ENCODE measurements around the gene SBF2.
"Not testable (repeated sequence)": the region's sequence is repeated elsewhere in the genome, so short reads cannot be mapped to it uniquely, and the experiment has no call there.

The SBF2 gene

GRCh38 chr11:10017911-10018310, 276.1 kb downstream of the SBF2 start:
- DNase-seq (ENCODE audit: low read depth), result no peak

DNA sequence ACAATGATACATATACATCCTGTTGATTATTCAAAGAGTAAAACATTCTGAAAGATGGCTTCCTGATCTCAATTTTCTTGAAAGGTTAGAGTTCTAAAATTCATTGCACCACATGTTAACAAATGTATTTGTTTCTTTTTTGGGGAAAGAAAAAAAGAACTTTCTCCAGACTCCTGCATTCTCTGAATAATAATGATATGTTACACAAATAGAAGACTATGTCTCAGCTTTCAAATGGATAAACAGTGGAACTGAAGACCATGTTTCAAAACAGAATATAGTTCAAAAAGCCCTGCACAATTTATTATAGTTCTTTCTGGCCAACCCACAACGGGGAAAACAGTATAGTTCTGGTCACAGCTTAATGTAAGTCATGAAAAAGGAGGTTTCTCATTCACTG, 277.0 kb downstream of the SBF2 start:
- no peak for DNase-seq (ENCODE audit: low read depth)

DNA sequence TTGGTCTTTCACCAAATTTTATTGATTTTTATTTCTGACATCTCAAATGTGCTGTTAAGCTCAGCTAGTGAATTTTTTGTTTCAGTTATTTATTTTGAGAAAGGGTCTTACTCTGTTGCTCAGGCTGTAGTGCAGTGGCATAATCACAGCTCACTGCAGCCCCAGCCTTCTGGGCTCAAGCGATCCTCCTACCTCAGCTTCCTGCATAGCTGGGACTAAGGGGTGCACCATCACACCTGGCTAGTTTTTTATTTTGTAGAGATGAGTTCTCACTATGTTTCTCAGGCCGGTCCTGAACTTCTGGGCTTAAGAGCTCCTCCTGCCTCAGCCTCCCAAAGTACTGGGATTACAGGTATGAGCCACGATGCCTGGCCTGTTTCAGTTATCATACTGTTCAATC, 282.0 kb downstream of the SBF2 start:
- DNase-seq (ENCODE audit: low read depth), result no peak

- no peak for DNase-seq (ENCODE audit: low read depth)
Observed at GRCh38 chr11:10005955-10006525, 288.0 kb downstream of the SBF2 start.

DNA sequence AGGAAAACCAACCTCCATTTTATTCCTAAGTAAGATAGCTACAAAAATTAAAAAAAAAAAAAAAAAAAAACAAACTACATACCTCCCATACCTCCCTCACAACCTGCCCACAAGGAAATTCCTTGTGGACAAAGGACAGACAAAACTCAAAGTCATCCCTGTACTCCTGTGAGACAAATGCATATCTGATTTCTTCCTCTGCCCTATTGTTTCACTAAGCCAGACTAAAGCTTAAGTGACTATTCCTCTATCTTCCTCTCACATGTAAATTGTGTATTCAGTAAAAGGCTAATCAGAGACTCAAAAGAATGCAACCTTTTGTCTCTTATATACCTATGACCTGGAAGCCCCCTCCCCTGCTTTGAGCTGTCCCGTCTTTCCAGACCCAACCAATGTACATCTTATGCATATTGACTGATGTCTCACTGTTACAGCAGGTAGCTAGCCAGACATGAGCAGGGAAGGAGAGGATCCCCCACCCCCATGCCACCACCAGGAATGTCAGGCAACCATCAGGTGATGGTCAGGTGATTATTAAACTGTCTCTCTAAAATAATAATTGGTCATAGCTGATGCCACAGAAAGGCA, 289.4 kb downstream of the SBF2 start:
- DNase-seq (ENCODE audit: low read depth), result no peak

DNA sequence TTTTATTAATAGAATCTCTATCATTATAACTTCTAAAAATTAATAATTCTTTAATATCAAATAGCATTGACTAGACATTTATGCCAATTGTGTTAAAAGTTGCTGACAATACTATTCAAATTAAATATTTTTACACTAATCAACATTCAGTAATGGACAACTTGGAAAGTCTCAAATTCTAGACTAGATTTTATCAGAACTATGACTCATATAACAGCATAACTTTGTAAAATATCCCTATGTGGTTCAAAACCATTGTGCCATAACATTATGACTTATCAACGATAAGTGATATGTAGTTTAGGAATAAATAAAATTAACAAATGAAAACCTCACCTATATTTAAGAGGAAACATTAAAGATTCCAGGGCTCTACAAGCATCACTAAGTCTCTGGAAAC, 291.8 kb downstream of the SBF2 start:
- no peak for DNase-seq (ENCODE audit: low read depth)

GRCh38 chr11:9992306-9992705, 301.7 kb downstream of the SBF2 start:
- no peak for DNase-seq (ENCODE audit: low read depth)

DNA sequence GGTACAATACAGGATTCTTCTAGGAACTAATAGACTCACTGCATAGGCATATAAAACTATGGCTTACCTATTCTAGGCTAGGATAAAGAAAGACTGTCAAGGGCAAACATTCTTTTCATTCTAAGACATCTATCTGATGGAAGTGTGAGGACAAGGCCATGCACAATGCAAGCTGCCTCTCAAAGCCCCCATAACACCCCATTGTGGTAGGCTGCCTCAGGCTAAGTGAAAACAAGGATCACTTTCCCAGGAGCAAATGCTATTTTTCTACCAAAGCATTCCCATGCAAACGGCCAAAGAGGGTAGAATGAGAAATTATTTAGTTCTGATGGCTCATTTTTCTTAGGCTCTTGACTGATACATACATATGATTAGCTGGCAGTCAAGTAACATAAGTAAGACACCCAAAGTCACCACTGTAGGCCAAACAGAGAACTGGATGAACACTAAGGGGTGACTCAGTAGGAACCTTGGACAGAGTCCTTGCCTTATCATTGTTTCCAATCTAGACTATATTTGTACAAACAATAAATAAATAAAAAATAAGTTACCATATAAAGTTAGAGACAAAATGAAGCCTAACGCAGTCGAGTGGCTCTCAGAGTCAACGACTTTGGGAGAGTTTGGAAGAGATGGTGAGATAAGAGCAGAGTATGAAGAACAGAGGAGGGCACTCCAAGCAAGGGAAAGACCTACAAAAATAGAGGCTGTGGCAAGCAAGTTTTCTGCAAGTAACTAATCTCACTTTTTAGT, 303.6 kb downstream of the SBF2 start:
- DNase-seq (ENCODE audit: low read depth), result no peak

DNA sequence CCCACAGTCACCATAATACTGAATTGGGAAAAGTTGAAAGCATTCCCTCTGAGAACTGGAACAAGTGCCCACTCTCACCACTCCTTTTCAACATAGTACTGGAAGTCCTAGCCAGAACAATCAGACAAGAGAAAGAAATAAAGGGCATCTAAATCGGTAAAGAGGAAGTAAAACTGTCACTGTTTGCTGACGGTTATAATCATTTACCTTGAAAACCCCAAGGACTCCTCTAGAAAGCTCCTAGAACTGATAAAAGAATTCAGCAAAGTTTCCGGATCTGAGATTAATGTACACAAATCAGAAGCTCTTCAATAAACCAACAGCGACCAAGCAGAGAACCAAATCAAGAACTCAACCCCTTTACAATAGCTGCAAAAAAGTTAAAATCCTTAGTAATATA, 306.7 kb downstream of the SBF2 start:
- DNase-seq (ENCODE audit: low read depth), result not testable (repeated sequence)

DNA sequence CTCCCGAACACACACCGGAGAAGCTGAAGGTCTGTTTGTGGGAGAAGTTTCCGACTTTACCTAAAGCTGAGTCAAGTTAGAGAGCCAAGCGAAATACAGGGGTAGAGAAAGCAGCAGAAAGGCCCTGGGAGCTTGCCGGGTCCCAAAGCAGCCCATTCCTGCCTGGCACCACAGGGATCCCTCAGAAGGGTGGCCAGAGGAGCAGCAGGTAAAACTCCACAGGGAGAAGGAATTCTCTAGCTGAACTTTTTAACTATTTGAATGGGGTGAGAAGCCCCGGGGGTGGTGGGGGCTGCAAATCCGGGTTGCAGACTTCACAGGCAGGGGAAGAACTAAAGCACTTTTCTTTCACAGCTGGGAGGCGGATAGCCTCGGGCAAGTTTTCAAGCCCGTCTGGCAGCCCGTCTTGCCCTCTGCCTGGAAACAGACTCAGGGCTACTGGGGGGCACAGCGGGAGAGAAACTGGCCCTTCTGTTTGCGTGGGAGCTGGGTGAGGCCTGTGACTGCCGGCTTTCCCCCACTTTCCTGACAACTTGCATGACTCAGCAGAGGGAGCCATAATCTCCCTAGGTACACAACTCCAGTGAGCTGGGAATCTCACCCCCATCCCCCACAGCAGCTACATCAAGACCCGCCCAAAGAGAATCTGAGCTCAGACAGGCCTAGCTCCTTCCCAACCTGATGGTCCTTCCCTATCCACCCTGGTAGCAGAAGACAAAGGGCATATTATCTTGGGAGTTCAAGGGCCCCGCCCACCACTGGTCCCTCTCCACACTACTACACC, 311.0 kb downstream of the SBF2 start:
- no peak for DNase-seq (ENCODE audit: low read depth)

GRCh38 chr11:9982127-9982795, 311.8 kb downstream of the SBF2 start:
- DNase-seq (ENCODE audit: low read depth), result no peak

GRCh38 chr11:9980931-9981330, 313.1 kb downstream of the SBF2 start:
- no peak for DNase-seq (ENCODE audit: low read depth)

DNA sequence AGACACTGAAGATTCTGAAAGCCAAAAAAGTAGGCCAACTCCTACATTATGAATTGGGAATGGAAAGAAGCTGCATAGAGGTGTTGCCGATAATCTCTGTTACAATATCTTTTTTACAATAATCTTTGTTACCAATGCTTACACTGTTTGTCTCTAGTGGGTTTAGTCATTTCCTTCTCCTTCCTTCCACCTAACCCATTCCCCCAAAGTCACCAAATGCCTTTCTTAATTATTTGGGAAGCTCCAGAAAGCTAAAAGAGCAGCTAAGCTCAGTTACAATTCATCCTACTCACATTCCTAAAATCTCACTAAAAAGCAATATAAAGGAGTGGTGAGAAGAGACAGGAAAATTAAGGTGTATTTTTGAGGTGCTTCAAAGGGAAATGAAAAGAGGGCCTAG, 316.5 kb downstream of the SBF2 start:
- no peak for DNase-seq (ENCODE audit: low read depth)

GRCh38 chr11:9974375-9974774, 319.6 kb downstream of the SBF2 start:
- DNase-seq (ENCODE audit: low read depth), result no peak

DNA sequence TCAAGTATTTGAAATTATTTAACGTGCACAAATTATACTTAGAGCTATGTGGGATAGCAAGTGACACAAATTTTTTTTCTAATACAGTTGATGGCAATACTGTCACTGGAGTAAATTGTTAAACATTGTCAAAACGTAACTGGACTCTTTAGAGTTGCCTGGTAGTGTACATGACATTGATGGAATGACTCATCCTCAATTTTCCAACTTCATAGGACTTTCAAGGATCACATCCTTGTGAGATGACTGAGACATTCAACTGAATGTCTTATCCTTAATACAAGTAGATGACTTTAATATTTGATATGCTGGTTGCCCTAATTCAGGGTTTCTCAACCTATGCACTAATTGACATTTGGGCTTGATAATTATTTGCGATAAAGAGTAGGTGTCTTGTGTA, 320.1 kb downstream of the SBF2 start:
- no peak for DNase-seq (ENCODE audit: low read depth)

GRCh38 chr11:9972989-9973388, 321.0 kb downstream of the SBF2 start:
- no peak for DNase-seq (ENCODE audit: low read depth)

DNA sequence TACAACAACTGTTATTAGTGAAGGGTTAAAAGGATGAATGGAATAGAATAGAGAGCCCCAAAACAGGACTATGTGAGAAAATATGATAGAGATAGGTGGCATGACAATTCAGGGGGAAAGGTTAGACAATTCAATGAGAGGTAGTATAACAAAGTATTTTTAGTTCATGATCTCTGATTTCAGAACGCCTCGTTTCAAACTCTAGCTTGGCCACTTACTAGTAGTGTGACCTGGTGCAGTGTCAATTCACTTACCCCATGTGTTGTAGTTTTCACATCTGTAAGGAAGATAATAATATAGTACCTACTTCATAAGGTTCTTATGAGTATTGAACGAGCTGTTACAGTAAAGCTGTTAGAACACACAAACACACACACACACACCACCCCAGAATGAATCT, 322.1 kb downstream of the SBF2 start:
- no peak for DNase-seq (ENCODE audit: low read depth)

- no peak for DNase-seq (ENCODE audit: low read depth)
Observed at GRCh38 chr11:9969068-9969467, 325.0 kb downstream of the SBF2 start.

DNA sequence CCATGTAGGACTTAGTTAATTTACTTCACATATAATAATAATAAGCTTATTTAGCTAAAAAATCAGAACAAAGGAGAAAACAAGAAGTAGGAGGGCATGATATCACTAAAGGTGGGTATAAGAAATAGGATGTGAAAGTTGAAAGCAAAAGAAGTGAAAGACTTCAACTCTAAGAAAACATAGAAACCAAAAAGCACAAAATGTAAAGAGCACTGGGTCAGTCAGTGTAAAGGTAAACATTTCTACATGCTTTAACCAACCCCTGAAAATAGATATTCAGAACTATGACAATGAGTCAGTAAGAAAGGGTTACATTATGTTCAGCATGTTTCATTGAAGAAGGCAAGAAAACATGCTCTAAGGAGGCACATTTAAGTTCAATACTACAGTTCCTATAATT, 331.3 kb downstream of the SBF2 start:
- no peak for DNase-seq (ENCODE audit: low read depth)

- DNase-seq (ENCODE audit: low read depth), result no peak
Observed at GRCh38 chr11:9957072-9957471, 336.9 kb downstream of the SBF2 start.

- DNase-seq (ENCODE audit: low read depth), result no peak
Observed at GRCh38 chr11:9956483-9956882, 337.5 kb downstream of the SBF2 start.

DNA sequence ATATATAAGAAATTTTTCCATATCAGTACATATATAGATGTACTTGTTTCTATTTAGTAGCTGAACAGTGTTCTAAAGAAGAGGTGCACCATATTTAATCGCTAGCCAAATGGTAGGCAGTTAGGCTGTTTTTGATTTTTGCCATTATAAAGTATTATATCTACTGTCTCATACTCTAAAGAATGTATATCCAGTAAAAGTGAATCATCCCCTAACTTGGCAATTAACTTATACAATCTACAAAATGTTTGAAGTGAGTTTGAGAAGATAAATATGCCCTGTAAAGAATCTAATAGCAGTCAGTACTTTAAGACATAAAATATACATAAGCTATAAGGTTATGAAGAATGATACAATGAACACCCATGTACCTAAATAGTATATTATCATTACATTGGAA, 338.6 kb downstream of the SBF2 start:
- no peak for DNase-seq (ENCODE audit: low read depth)
